GM19023 (cell line): ENCODE results near the gene RASL12.

Source experiments
- ATAC-seq: cut with Tn5 transposase; IDR thresholded peaks from one replicate; pipeline ENCODE4 v1.9.1; 2021; ENCODE audit warnings: mild to moderate bottlenecking, moderate library complexity; ENCODE audit not compliant: unreplicated experiment

The RASL12 gene

DNA sequence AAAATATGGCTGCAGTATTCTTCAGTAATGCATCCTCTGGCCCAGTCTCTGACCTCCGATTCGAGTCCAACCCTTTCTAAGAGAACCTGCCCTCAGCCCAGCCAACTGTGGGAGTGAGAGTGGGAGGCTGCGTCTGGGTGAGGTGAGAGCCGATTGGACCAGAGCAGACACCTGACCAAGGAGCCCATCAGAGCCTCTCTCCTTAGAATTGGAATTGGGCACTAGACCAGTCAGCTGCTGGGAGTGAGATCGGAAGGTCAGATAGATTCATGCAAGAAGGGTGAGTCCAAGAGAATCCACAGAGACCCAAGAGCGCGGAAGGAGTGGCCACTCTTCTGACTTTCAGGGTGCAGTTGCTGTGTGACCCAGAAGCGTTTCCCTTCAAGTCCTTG, 10.2 kb downstream of the RASL12 start:
- ATAC-seq = no peak

DNA sequence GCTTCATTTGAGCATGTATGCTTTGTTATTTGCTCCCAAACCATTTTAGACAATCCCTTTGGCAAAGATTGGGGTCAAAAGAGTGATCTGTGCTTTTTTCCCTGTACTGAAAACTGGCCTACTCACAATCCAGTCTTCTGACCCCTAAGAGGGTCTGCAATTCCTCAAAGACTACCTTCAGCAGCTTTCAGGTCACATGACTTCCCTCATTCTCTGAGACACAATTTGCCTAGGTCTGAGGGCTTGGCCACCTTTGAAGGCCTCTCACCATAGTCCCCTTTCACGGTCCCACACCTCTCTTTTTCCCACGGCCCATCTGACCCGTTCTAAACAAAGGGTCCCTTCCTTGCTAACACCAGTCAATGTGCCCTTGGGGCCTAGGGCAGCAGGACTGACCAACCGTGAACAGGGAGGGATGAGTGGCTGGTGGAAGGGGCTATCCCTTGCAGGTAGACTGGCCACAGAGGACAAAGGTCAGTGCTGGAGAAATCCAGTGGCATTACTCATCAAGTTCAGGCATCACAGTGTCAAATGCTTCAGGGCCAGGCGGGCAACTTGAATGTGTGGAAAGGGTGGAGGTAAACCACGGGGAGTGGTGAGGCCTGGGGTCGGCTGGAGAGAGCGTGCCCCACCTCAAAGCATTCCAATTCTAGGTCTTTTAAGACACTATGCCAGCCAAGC, 10.8 kb downstream of the RASL12 start:
- no peak for ATAC-seq

DNA sequence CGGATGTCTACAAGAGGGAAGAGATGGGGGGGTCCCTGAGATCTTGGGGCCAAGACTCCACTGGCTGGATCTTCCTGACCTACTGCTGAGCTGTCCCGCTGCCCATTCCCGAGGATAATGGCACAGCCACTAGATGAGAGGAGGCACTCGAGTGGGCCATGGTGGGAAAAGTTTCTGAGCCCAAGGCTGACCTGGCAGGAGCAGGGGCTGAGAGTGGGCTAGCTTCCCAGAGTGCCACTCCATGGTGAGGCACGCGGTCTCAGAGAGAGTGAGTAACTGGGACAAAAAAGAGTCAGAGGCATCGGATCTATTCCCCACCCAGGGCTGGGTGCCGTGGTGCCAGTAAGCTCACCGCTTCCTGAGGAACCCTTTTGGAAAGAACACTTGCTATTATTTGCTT, 11.7 kb downstream of the RASL12 start:
- no peak for ATAC-seq

DNA sequence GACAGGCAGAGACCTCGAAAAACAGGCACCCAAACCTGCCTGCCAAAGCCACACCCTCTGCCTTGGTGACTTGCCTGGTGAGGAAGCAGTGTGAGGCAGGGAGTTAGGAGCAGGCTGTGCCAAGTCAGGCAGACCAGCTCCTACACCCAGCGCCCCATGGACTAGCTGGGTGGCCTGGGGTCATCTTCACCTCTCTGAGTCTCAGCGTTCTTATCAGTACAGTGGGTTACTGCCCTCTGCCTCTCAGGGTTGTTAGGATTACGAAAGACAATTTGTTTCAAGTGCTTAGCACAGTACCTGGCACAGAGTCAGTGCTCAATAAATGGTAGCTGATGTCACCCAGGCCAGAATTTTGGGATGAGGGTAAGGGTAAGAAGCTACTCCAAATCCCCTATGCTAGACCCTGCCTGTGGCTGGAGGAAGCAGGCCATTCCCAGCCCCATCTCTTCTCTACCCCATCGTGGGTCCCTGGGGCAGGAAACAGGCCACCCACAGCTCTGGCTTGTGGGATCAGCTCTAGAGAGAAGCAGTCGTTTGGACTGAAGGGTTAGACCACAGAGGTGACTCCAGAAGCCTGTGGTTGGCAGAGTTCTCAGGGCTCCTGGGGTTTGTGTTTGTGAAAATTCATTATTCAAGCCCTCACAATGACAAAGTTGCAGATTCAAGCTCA, 12.5 kb downstream of the RASL12 start:
- no peak for ATAC-seq

DNA sequence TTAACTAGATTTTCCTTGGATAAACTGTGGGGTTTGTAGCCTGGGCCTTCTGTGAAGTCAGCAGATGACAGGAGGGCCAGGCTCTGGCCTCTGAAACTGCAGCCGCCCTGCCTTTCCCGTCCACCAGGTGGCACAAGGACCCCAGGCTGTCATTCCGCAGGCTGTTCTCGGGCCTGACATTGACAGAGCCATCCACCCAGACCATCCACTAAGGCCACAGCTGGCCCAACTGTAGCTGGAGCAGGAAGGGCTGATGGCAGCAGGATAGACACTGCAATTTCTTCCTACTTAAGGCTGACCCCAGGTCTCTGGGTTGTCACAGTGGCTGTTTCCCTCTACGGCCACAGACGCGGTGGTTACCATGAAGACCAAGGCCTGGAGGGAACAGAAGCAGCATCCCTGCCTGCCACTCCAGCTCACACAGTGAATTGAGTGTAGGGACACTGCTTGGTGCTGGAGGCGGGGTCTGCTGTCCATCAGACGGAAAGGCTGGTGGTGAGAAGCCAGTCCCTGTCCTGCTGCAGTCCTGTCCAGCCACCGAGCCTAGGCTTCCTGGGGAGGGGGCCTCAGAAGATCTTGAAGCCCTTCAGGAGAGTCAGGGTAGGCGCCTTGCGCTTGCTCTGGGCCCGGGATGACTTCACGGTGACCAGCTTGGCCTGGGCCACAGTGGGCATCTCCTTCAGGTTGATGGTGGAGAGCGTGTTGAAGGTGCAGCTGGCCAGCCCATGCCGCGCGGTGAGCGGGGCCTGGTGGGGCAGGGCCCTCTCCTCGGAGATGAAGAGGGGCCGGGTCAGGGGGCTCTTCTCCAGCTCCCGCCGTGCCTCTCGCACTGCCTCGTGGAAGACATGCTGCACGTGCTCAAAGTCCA, 13.2 kb downstream of the RASL12 start:
- ATAC-seq = no peak

DNA sequence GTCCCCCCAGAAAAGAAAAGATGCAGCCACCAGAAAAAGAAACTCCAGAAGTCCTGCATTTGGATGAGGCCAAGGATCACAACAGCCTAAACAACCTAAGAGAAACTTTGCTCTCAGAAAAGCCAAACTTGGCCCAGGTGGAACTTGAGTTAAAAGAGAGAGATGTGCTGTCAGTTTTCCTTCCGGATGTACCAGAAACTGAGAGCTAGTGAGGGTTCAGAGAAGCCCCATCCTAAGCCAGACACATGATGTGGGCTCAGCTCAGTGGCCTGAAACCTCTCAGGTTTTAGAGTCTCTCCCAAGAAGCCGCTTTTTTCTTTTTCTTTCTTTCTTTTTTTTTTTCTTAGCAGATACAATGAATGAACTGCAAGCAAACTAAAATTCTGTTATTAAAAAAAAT, 14.8 kb downstream of the RASL12 start:
- no peak for ATAC-seq

DNA sequence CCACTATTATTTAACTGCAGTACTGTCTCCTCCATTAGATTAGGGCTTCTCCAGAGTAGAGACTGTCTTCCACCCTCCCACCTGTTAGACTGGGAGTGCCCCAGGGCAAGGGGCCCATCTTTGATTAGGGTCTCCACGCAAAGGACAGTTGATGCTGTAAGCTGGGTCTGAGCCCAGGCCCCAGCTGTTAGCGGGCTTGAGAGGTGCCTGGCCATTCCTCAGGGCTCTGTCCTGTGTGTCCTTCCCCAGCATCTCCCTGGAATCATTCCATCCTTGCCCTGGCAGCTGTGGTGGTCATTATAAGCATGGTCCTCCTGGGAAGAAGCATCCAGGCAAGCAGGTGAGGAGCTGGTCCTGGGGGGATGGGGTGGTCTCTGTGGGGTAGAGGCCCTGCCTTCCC, 16.5 kb downstream of the RASL12 start:
- ATAC-seq = no peak

DNA sequence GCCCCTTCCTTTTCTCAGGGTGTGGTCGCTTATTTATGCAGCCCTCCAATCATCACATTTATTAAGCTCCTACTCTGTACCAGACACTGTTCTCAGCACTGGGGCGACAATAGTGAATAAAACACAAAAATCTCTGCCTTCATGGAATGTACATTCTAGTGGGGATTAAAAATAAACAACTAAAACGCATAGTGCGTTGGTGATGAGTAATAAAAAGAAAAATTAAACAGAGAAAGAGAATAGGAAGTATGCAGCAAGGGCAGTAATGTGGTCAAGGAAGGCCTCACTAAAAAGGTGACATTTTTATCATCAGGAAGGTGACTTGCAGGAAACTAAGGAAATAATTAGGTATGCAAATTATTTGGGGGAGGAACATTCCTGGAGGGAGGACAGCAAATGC, 17.5 kb downstream of the RASL12 start:
- ATAC-seq = no peak

DNA sequence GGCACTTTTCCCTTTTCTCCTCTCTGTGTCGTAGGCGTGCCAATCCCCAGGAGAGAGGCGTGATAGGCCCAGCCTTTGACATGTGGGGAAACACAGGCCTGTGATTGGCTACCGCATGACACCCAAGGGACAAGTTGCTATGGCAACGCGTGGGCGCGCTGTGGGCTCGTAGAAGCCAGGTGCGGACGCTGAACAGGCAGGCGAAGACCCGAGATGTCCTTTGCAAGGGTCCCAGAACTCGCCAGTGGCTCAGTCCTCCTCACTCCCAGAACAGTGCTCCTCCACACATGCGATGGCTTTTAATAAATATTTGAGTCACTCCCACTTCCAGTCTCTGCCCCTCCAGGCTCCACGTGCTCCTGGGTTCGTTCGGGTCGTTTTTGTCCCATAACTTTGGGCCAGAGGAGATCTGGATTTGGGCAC, 18.4 kb downstream of the RASL12 start:
- peak; percentile 92 for ATAC-seq

DNA sequence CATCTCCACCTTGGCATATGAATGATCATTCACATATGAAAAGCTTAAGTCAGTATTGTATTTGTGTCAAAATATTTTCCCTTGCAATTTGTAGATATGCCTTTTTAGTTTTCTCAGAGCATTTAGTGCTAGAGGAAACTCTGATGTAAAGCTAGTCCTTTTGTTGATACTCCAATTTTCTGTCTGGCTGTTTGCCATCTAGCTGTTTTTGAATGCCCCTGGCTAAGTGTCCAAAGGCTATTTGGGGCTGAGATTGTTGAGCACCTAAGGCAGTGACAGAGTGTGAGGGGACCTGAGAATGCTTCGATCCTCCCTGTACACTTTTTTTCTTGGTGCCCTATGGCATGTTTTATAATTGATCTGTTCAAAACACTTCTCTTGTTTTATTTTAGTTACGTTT, 19.6 kb downstream of the RASL12 start:
- no peak for ATAC-seq

DNA sequence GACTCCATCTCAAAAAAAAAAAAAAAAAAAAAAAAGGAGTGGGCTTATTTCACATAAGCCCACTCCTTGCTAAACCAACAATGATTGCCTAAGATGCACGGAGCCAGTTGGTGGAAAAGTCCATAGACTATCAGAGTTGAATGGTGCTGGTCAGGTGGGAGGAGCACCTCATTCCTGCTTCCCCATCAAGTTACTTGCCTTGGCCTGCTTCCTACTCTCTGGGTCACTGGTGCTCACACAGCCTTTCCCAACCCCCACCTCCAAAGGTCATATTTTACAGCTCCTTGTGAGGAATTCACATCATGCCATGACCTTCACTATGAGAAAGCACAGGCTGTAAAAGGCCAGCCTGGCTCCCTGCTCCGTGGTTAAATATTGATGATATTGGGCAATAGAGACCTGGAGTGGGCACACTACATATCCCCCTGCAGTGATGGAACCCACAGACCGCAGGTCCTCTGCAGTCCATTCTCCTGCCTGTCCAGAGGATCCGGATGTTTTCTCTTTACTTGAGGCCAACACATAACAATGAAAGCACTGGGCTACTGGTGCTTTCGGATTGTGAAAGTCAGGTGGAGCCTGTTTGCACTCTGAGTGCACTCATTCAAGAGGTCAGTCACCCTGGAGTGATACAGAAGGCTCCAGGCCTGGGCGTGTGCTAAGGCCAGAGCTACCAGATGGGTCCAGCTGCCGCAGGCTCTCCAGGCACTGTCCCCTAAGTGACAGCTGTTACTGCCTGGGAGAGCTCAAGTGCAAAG, 22.9 kb downstream of the RASL12 start, which contains the start of gene SLC51B:
Gene SLC51B, plus strand, starts transcription at position 664 of the 758 bp plus-strand sequence. CDS start 4,618 bp downstream, outside the sequence.
- no peak for ATAC-seq

DNA sequence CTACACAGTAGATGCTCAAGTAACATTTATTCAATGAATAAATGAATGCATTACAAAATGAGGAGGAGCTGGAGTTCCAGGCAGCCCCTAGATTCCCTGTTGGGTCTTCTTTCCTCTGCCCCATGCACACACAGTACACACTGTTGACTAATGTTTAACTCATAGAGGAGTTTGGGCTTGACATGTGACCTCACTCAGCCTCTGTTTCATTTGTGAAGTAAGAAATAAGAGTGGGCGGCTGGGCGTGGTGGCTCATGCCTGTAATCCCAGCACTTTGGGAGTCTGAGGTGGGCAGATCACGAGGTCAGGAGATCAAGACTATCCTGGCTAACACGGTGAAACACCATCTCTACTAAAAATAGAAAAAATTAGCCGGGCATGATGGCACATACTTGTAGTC, 23.6 kb downstream of the RASL12 start:
- peak; percentile 58 for ATAC-seq

DNA sequence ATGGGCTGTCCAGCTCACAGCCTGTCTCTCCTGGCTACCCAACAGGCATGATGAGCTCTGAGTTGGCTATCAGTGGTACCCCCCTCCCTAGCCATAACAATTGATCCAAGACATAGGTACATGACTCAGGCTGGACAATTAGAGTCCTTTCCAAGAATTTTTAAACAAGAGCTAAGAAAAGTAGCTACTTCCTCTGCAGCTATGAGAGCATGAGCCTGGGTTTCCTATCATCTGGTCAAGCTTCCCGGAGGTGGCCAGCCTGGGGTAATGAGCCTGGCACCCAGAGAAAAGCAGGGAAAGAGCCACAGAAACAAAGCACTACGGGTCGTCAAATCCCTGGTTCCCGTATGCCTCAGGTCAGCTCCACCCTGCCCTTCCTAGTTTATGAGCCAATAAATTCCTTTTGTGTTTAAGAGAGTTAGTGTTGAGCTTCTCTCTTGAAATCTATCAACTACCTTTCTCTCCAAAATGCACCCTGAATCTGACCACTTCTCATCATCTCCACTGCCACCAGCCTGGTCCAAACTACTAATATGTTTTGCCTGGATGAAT, 24.9 kb downstream of the RASL12 start:
- ATAC-seq = no peak

DNA sequence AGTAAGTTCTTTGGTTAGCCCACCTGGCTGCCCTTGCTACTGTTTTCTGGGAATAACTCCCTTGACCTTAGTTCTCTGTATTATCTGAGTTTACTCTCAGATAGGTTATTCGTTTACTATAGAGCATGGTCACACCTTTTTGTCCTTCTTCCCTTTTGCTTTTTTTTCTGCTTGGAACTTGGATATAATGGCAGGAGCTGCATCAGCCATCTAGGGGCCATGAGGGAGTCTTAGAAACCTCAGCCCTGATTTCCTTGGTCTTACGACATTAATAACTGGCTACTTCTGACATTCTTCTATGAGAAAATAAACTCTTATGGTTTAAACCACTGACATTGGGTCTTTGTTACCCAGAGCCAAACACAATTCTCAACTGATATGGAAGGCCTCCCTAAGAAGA, 26.0 kb downstream of the RASL12 start:
- no peak for ATAC-seq

DNA sequence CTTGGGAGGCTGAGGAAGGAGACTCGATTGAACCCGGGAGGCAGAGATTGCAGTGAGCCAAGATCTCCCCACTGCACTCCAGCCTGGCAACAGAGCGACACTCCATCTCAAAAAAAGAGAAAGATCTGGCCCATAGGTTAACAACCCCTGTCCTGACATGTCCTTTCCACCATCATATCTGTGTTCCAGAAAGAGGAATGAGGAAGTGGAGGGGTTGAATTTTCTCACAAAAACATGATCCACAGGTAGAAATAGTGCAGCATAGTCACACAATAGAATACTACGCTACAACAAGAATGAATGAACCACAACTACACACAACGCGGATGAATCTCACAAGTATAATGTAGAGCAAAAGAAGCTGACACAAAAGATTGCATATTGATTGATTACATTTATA, 27.3 kb downstream of the RASL12 start:
- no peak for ATAC-seq

DNA sequence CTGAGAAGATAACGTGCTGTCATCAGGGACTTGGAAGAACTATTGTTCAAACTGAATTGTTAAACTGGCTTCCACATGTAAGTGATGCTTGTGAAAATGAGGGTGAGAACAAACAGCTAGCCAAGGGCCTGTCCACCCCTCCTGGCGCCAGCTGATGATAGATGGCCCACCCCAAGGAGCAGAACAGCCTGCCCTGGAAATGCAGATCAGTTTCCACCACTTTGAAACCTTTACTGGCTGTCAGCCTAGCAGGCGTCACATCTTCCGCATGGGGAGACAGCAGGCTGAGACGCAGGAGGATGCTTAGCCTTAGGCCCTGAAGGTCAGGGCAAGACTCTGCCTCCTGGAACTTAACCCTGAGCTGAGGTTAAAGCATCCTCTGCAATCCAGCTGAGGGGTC, 29.0 kb downstream of the RASL12 start:
- ATAC-seq = no peak

DNA sequence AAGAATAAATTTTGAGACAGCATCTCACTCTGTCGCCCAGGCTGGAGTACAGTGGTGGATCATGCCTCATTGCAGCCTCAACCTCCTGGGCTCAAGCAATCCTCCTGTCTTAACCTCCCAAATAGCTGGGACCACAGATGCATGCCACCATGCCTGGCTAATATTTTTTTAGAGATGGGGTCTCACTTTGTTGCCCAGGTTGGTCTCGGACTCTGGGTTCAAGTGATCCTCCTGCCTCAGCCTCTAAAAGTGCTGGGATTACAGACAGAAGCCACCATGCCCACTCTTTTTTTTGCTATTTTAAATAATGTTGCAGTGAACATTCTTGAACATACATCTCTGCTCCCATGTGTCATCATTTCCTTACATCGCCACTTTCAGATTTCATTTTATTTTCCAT, 29.4 kb downstream of the RASL12 start:
- no peak for ATAC-seq

DNA sequence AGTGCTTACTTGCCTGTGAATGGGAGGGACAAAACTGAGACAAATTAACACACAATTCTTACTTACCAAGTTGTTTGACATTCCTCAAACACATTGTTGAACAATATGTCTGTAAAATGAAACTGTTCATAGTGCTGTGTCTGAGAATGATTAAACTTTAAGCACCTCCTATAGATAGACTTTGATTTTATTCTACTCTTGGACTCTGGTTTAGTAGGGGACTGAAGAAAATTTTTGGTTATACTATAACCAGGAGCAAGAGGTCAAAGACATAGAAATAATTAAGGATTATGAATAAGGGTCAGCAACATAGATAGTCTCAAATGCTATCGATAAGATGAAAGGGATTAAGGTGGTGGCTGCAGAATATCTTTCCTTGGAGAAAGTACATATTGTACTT, 30.5 kb downstream of the RASL12 start:
- ATAC-seq = no peak

DNA sequence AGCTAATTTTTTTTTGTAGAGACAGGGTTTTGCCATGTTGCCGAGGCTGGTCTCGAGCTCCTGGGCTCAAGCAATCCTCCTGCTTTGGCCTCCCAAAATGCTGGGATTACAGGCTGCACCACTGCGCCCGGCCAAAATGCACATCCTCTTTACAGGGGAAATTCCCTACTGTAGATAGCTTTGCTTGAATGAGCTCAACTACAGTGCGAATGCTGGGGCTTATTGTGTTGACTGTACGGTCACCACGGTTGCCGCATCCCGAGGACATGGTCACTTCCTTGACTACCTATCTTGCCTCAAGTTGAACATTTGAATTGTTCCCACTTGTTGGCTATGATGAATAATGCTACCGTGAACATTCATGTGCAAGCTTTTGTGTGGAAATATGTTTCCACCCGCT, 33.1 kb downstream of the RASL12 start:
- no peak for ATAC-seq

DNA sequence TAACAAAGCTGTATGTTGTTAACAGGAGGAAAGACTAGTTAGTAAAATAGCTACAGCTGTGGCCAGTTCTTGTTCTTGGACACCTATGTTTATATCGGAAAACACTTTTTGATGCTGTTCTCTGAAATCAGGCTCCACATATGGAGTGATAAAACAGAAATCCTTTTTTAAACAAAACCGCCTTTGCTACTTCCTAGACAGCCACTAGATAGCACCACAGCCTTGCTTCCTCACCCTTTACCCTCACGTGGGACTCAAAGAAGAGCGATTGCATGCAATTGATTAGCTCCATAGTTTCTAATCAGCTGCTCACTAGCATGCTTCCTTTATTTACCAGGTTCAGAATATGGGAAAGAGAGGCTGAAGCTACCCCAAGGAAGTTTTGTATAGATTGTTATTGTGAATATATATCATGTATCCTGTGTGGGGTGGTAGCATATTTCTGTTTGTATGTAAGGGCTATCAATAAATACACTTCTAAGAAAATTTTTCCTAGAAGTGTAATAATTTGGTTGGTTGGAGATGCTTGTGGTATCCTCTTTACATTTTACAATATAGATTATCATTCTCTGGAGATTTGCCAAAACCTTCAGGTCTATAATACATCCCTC, 34.0 kb downstream of the RASL12 start:
- ATAC-seq = no peak
